ENCODE measurements around the gene WIF1. TPM values are rescaled to one million over a fixed set of nuclear protein-coding genes. Genes with fewer than 3 reads are reported as not detected.

WIF1 gene
- total and polyA plus RNA-seq, 7 experiments from 2014 or later, result not detected

DNA sequence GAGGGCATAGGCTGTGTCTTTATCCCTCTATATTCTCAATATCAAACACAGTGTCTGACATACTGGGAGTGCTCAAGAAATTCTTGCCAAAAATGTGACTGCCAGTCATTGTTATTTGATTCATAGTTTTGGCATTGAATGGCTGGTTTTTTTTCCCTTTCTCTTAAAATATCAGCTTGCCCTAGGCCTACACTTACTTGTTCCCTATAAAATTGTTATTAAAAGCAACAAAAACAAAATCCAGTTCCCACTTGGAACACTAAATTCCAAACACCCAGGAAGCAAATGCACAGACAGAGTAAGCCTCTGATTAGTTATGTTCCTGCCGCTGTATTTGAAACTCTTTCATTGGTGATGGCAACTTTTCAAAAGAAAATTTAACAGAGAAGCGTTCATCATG lies 110.7 kb downstream of the WIF1 start:
- H3K9me3 Mint-ChIP-seq, result no peaks in the 10 kb centered on the region
- no peak overlapping the region for H3K4me3 ChIP-seq (ENCODE audit: low read length)
- H3K36me3 Mint-ChIP-seq, result no peaks in the 10 kb centered on the region
- POLR2A ChIA-PET, result no interaction called here
- intact Hi-C loops (cut with micrococcal nuclease), result no loop called here
- no peak overlapping the region for H3K4me3 Mint-ChIP-seq
- no peaks in the 10 kb centered on the region for H3K36me3 ChIP-seq (ENCODE audit: control insufficient read depth in 2 of 3, insufficient read depth in 3 of 3, low read length in 3 of 3)
- H3K27me3 Mint-ChIP-seq, result peaks cover 0 to 35% (median 13%) of the 10 kb centered on the region in 5 donors
- H3K27ac ChIP-seq (ENCODE audit: low read depth, low read length), result no peak overlapping the region
- H3K27me3 ChIP-seq (ENCODE audit: control insufficient read depth in 2 of 2, insufficient read depth in 2 of 2, low read length in 2 of 2), result no peaks in the 10 kb centered on the region
- H3K9me3 ChIP-seq (ENCODE audit: control insufficient read depth in 2 of 3, low read length in 3 of 3), result no peaks in the 10 kb centered on the region
- ATAC-seq (no peak), DNase-seq (no peak)
- CTCF ChIA-PET, result no interaction called here
- no peaks in the 10 kb centered on the region for H3K4me1 Mint-ChIP-seq
- H3K4me1 ChIP-seq (ENCODE audit: control insufficient read depth in 2 of 2, insufficient read depth in 2 of 2, low read length in 2 of 2), result no peaks in the 10 kb centered on the region
- H3K27ac Mint-ChIP-seq, result no peak overlapping the region

DNA sequence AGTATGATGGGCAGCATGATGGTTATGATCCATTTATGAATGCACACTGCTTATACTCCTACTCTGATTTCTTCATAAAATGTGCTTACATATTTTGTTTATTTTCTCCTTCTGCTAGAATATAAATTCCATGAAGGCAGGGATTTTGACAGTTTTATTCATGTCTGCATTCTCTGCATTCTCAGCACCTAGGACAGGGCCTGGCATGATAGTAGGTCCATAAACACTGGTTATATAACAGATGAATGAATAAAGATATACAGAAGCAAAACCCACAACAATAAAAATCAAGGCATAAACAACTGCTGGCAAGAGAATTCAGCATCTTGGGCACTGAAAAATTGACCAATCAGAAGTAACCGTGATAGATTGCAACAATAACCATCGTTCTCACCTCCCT lies 115.4 kb downstream of the WIF1 start:
- Mint-ChIP-seq H3K9me3 (peaks cover 0 to 20% (median 4%) of the 10 kb centered on the region in 11 donors), H3K4me3 (no peak overlapping the region), H3K36me3 (peaks cover 0 to 8% (median 0%) of the 10 kb centered on the region in 5 donors), H3K27me3 (peaks cover 0 to 32% (median 27%) of the 10 kb centered on the region in 5 donors), H3K4me1 (no peaks in the 10 kb centered on the region), H3K27ac (no peak overlapping the region)
- Histone ChIP-seq H3K4me1 (ENCODE audit: control insufficient read depth in 2 of 2, insufficient read depth in 2 of 2, low read length in 2 of 2) (no peaks in the 10 kb centered on the region), H3K36me3 (ENCODE audit: control insufficient read depth in 2 of 3, insufficient read depth in 3 of 3, low read length in 3 of 3) (no peaks in the 10 kb centered on the region), H3K9me3 (ENCODE audit: control insufficient read depth in 2 of 3, low read length in 3 of 3) (no peaks in the 10 kb centered on the region), H3K27ac (ENCODE audit: low read depth, low read length) (no peak overlapping the region), H3K4me3 (ENCODE audit: low read length) (no peak overlapping the region), H3K27me3 (ENCODE audit: control insufficient read depth in 2 of 2, insufficient read depth in 2 of 2, low read length in 2 of 2) (no peaks in the 10 kb centered on the region)
- intact Hi-C loops (cut with micrococcal nuclease), result no loop called here
- CTCF ChIA-PET, result no interaction called here
- POLR2A ChIA-PET, result no interaction called here
- DNase-seq (no peak), ATAC-seq (no peak)

DNA sequence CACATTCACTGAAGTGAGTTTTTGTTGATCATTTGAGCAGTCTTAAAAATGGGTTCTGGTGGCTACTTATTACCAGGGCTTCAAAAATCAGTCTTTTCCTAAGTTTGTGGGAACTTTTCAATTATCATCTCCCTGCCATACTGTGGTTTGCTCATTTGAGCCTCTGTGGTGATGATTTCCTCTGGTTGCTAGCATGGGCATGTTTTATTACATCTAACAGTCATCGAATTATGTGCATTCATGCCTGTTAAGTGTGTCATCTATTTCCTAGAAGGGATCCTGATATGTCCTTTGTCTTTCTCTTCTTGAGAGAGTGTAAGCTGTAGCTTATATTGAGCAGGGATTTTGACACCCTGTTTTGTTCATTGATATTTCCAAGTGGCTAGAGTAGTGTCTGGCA lies 116.8 kb downstream of the WIF1 start:
- CTCF ChIA-PET, result no interaction called here
- Histone ChIP-seq H3K27me3 (ENCODE audit: control insufficient read depth in 2 of 2, insufficient read depth in 2 of 2, low read length in 2 of 2) (no peaks in the 10 kb centered on the region), H3K4me3 (ENCODE audit: low read length) (no peak overlapping the region), H3K4me1 (ENCODE audit: control insufficient read depth in 2 of 2, insufficient read depth in 2 of 2, low read length in 2 of 2) (no peaks in the 10 kb centered on the region), H3K27ac (ENCODE audit: low read depth, low read length) (no peak overlapping the region), H3K9me3 (ENCODE audit: control insufficient read depth in 2 of 3, low read length in 3 of 3) (no peaks in the 10 kb centered on the region), H3K36me3 (ENCODE audit: control insufficient read depth in 2 of 3, insufficient read depth in 3 of 3, low read length in 3 of 3) (no peaks in the 10 kb centered on the region)
- DNase-seq, result no peak
- no peaks in the 10 kb centered on the region for H3K4me1 Mint-ChIP-seq
- peaks cover 0 to 36% (median 31%) of the 10 kb centered on the region in 5 donors for H3K27me3 Mint-ChIP-seq
- intact Hi-C loops (cut with micrococcal nuclease), result no loop called here
- no peak for ATAC-seq
- no peak overlapping the region for H3K27ac Mint-ChIP-seq
- H3K9me3 Mint-ChIP-seq, result peaks cover 0 to 20% (median 4%) of the 10 kb centered on the region in 11 donors
- POLR2A ChIA-PET, result no interaction called here
- H3K36me3 Mint-ChIP-seq, result peaks cover 0 to 8% (median 0%) of the 10 kb centered on the region in 5 donors
- H3K4me3 Mint-ChIP-seq, result no peak overlapping the region

Other genes with a start within 250 kb of the WIF1 start
- 10 to 100 TPM; 37.8 to 60.1 (median 52.8) TPM for gene LEMD3, start 48.3 kb upstream of the WIF1 start, total RNA-seq
- 10 to 100 TPM; 33.3 to 35.8 TPM for gene LEMD3, start 48.3 kb upstream of the WIF1 start, polyA plus RNA-seq
- gene MSRB3, start 157.4 kb upstream of the WIF1 start, total RNA-seq, result 1 to 10 TPM in 1 of 5 experiments, under 1 TPM in 1, not detected in 3; 0.37 to 1.8 TPM
- not detected for gene MSRB3, start 157.4 kb upstream of the WIF1 start, polyA plus RNA-seq